GM04503 (cell line): ENCODE data around the gene KRTAP3-2.

Experiments
- DNase-seq: peaks from one replicate; pipeline ENCODE4 v3.0.0-alpha.2; 2012; ENCODE audit warnings: low read depth

KRTAP3-2 gene

DNA sequence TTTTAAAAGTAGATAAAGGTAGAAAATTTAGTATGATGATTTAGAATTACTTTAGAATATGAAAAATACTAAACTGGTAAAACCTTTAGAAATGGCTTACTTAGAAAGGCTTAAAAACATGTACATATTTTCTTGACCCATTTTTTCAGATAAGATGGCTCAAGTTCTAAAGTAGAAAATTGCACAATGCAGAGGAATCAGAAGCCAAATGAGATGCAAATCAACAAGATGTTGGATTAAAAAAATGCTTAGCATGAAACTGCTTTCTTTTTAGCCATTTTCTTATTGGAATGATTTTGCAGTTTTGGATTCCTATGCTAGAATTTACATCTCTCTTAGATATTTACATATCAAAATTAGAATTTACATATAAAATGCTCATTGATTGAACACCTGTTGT, 10.7 kb upstream of the KRTAP3-2 start:
- DNase-seq, result no peak

DNA sequence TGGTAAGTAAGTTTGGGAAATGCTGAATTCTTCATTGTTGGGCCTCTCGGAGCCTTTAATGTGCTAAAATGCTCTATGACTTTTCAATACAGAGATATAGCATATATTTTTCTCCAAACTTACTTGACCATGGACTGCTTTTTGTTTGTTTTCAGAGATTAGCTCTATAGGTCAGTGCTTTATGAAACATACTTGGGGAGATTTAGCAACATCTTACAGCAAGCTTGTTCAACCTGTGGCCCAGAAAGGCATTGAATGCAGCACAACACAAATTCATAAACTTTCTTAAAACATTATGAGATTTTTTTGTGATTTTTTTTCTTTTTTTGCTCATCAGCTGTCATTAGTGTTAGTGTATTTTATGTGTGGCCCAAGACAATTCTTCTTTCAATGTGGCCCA, 10.2 kb upstream of the KRTAP3-2 start:
- DNase-seq, result no peak

DNA sequence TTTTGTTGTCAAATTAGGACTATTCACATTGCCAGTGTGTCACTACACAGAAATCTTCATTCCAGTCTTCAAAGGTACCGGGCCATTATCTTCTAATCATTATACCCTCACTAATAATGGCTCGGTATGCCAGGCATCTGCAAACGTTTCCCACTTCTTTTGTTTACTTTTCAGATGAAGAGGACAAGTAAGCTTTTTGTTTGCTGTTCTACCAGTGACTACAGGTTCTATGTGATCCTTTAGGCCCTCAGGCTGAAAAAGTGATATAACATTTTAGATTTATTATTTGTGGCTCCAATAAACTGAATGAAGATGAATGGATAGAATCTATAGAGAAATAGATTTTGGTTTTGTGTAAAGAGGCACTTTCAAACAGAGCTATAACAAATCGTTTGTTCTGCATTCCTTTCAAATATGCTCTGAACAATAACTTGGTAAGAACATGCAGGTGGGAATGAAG, 9.6 kb upstream of the KRTAP3-2 start:
- no peak for DNase-seq

DNA sequence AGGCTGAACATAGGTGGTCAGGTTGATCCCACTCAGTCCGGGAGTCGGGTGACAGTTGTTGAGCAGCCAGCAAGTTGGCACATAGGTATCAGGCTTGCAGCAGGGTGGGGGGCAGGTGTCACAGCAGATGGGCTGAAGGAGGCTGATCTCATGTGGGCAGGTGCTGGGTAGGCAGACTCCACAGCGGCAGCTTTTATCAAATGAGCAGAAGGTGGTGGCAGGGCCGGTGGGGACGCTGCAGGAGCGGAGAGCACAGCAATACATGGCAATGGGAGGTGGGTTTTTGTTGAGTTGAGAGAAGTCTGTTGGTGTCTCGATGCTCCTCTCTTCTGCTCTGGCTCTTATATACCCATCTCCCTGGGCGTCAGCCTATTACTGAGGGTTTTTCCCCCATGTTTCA, 9.1 kb upstream of the KRTAP3-2 start, which contains the start of gene KRTAP3-1:
KRTAP3-1 (minus strand) TSS at position 318 of the 400 bp plus-strand sequence; CDS start at position 264, 54 bp downstream.
- DNase-seq, result no peak

DNA sequence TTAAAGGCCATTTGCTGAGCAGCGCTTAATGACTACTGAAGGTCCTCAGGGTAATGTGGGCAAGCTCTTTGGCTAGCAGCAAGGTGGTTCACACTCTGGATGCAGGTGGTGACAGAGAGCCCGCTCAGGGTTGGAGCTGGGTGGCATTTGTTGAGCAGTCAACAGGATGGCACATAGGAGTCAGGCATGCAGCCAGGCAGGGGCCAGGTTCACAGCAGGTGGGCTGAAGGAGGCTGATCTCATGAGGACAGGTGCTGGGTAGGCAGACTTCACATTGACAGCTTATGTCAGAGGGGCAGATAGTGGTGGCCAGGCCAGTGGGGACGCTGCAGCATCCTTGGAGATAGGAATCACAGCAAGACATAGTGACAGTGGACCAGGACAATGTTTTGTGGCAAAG, 4.7 kb upstream of the KRTAP3-2 start:
- DNase-seq, result no peak

DNA sequence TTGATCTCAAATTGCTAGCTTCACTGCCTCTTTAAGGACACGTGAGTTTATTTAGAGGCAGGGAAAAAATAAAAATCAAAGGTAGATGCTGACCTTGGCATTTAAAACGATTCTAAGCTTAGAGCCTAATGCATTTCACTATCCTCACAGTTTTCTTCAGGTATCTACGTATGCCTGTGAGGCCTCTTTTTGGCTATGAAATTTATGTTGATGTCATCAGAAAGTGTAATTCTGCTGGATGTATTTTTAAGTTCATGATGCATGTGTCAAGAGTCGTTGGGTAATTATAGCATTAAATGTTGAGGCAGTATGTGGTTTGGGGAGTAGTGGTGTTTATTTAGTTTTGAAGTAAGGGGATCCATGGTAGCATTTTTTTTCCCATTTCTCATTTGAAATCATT, 4.2 kb upstream of the KRTAP3-2 start:
- DNase-seq, result no peak

DNA sequence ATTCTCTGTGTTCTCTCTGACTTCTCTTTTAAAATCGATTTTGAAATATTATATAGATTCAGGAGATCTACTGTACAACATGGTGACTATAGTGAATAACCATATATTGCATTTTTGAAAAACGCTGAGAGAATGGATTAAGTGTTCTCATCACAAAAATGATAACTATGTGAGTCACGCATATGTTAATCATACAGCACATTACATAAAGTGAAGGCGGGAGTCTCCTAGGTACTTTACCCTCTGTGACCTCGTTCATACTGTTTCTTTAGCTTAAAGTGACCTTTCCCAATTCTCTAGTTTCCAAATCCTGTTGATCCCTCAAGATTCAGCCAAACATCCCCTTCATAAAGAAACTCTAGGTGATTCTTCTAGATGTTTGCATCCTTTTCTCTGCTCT, 3.1 kb upstream of the KRTAP3-2 start:
- DNase-seq, result no peak

DNA sequence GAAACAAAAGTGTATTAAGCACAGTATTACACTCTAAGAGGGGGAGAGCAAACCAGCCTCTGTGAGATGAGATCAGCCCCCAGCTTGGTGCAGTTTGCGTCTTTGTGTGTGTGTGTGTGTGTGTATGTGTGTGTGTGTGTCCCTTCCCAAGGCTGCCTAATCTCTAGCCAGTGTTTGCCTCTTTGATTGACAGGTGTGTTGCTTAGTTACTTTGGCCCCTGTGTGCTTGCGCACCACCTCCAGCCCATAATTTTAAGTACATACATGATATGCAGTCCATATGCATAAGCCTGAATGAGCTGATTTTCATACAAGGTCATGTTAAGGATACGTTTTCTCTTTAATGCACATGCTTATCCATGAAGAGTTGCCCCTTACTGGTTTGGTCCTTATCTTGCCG, 2.1 kb upstream of the KRTAP3-2 start:
- no peak for DNase-seq

DNA sequence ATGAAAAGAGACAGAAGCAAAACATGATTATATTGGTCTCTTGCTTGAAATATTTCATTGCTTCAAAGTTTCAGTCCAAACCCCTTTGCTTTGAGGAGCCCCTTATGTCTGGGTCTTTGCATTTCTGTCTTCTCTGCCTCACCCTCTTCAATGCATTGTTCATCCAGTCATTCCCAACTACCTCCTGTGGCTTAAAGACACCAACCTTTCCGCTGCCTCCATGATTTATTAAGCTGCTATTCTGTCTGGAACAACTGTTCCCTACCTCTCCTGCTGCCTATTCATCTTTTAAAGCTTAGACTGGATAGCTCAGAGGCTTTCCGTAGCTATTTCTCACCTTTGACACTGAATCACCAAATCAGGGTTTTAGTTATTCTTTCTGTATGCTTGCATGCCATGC, 2.3 kb downstream of the KRTAP3-2 start:
- no peak for DNase-seq

DNA sequence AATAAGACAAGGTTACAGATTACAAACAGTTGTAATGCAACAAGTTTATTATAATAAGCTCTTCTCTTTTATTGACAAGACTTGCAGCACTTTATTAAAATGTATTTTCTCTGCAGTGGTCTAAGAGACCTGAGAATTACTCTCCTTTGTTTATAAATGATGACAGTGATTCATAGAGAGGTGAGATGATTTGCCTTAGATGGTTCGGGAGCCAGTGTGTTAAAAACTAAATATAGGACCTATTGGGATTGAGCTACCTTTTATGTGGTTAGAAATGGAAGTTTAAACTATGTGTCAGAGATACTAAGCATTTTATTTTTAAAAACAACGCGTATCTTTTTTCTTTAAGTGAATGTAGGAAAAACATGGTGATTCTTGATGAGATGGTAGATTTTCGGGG, 2.9 kb downstream of the KRTAP3-2 start:
- DNase-seq, result no peak

DNA sequence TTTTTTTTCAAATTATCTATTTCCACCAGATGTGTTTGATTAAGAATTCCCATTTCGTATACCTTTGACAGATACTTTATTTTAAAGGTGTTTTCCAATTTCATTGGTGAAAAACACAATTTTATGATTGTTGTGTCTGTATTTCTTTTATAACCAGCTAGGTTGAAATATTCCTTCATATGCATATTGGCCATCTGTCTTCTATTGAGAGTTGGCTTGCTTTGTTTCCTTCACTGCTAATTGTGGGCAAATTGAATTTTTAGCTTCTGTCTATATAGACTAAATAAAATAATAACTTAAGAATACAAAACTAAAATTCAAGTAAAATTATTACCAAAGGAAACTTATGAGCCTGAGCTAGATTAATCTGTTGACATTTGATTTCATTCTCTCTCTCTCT, 4.6 kb downstream of the KRTAP3-2 start:
- DNase-seq, result no peak

DNA sequence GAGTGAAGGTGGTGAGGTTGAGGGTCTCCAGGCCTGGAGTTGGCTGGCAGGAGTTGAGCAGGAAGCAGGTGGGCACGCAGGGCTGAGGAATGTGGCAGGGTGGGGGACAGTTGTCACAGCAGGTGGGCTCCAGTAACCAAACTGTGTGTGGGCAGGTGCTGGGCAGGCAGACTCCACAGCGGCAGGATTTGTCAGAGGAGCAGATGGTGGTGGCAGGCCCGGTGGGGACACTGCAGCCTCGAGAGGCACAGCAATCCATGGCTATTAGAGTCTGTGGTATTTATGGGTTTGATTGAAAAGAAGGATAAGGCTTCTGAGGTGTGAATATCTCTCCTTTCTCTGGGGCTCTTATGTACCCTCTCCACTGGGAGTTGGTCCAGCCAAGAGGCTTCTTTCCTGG, 5.9 kb downstream of the KRTAP3-2 start, which contains the start of gene KRTAP3-3:
KRTAP3-3 (minus strand) TSS at position 326 of the 400 bp plus-strand sequence; CDS start at position 259, 67 bp downstream.
- no peak for DNase-seq

DNA sequence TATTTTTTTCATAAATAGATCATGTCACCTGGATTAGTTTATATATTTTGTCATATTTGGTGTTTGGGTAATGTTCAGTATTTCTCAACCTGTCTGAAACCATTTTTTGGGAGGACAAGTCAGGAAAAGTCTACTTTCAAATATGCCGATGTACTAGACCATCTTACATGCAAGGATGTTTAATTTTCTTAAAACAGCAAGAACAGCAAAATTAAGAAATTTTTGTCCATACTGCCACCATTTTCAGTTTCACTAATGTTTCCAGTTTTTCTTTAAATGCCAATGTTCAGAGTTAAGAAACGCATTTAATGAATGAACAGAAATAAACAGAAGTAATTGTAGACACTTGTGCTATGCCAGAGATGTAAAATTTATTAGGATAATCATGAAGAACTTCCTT, 6.6 kb downstream of the KRTAP3-2 start:
- DNase-seq, result no peak

DNA sequence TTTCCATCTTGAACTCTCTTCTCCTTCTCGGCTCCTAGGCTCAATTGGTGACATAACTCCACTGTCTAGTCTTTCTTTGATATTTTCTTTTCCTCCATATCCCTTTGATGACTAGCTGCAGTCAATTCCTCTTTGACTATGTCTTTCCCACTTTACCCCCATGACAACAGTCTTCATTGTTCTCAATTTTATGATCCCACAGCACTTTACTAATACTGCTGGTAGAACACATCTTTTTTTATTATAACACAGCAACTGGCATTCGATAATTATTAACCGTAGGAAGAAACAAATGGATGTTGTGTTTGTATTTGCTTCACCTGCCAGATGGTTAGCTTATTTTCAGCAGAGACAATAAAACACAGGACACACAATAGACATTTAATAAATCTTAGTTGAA, 7.0 kb downstream of the KRTAP3-2 start:
- no peak for DNase-seq

DNA sequence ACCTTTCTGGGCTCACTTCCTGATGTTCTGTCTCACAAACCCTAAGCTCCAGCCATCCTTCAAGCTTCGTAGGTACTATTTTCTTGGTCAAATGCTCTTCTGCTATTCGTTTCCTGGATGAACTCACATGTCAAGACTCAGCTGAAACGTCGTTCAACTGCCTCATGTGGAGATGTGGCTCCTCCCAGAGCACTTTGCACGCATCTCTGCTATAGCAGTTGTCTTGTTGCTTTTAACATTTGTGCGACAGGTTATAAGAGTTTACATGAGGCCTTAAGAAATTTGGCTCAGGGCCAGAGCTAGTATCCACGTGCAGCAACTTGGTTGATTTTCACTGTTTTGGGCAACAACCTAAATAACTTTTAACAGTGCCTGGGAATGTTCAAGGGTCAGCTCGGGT, 12.8 kb downstream of the KRTAP3-2 start:
- DNase-seq, result no peak

DNA sequence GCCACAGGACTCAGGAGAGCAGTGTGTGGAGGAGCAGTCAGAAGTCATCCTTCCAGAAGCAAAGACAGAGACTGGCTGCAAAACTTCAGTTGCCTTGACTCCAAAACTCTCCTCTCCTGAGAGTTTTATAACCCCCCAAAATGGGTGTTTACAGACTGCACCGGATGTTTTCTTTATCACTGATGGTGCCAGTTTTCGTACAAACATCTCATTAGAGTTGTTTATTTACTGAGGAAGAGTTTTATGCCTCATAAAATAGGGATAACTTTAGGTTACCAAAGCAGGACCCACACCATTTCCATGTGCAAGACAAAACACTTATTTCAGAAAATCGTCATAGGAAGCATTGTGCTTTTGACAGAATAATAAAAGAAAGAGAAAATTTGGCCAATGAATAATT, 15.5 kb downstream of the KRTAP3-2 start, which contains the start of gene KRT40:
KRT40 (minus strand) TSS at position 101 of the 400 bp plus-strand sequence; CDS start at position 48, 53 bp downstream.
- DNase-seq, result no peak

DNA sequence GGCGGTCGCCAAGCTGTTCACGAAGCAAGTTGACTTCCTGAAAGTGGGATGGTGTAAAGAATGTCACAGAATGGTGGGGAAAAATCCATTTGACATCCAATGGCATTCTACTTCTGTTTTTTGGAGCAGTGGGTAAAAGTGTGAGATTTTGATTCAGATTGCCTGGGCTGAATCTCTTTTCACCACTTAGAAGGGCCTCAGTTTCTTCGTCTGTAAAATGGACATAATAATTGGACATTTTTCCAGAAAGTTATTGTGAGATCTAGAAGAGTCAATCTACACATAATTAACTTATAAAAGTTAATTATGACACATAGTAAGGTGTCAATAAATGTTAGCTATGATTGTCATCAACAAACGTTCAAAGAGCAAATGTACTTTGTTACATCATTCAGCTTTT, 18.6 kb downstream of the KRTAP3-2 start:
- DNase-seq, result no peak

DNA sequence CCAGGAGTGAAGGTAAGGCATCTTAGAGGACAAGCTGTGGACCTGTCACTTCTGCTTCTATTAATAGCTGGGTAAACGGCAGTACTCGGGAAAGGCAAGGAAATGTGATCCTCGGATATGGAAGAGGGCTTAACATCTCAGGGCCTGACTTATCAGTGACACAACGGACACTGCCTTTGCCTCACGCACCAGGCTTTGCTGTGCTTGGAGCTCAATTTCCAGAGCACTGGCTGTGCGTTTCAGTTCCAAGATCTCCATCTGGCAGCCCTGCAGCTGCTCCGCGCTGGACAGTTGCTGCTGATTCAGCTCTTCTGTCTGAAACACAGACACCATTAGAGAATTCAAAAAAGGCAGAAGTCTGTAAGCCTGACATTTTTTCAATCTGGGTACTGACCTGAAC, 19.1 kb downstream of the KRTAP3-2 start:
- no peak for DNase-seq

DNA sequence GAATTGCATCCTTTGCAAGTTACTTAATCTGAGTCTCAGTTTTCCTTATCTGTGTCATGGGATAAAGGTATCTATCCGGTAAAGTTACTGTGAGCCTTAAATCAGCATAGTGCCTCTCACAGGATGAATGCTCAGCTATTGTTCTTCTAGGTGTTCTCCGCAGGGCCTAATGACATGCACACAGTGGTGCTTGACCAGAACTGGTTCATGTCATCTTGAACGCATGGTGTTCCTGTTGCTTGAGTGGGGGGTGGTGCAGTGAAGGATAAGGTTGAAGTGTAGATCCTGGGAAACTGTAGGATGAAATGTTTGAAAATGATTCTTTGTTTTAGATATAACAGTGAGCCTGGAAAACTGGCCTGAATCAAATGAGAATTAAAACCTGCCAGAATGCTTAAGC, 19.6 kb downstream of the KRTAP3-2 start:
- no peak for DNase-seq

DNA sequence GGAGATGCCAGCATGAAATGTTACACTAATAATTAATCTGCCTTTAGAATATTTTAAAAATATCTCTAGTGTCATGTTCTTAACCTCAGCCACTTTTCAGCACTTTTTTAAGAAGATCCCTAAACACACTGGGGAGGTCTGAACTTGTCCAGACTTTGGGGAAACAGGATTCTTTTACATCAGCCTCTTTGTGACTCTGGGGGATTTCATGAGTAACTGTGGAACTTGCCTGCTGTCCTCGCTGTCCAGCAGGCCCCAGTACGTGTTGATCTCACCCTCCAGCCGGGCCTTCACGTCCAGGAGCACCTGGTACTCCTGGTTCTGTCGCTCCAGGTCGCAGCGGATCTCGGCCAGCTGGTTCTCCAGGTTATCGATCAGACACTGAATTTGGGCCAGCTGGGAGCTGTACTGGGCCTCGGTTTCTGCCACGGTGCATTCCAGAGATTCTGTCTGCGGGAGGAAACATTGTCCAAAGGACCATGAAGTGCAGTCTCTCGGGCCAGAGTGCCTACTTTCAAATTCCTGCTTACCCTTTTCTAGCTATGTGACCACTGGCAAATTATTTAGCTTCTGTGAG, 21.0 kb downstream of the KRTAP3-2 start:
- DNase-seq, result no peak

DNA sequence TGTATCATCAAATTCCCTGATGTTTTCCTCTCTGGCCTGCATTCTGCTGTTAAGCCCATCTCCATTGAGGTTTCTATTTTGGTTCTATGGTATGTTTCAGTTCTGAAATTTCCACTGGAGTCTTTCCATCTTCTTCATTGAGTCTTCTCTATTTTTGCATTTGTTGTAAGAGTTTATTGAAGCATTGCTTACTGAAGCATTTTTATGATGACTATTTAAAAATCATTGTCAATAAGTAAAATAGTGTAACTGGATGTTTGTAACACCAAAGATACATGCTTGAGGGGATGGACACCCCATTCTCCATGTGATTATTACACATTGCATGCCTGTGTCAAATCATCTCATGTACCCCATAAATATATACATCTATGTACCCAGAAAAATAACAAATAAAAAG, 24.2 kb downstream of the KRTAP3-2 start:
- DNase-seq, result no peak

DNA sequence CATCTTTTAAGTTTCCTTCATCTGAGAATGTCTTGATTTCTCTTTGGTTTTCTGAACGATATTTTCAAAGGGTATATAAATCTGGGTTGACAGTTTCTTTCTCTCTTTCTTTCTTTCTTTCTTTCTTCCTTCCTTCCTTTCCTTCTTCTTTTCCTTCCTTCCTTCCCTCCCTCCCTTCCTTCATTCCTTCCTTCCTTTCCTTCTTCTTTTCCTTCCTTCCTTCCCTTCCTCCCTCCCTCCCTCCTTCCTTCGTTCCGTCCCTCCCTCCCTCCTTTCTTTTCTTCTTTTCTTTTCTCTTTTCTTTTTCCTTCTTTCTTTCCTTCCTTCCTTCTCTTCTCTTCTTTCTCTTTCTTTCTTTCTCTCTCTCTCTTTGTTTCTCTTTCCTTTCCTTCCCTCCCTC, 25.3 kb downstream of the KRTAP3-2 start:
- DNase-seq, result no peak

DNA sequence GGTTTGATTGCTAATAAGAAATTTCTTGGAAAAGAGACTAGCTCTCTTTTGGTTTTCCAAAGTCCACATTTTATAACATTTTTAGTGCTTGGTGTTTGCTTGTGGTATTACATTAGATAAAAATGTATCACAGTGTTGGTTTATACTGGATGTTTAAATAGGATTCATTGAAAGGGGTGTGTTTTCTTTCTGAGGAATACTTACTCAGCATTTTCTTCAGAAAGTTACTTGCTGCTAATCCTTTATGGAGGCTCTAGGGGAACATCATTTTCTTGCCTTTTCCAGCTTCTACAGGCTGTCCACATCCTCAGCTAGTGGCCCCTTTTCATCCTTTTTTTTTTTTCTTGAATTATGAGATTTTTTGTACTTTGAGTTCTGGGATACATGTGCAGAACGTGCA, 32.1 kb downstream of the KRTAP3-2 start:
- DNase-seq, result no peak

DNA sequence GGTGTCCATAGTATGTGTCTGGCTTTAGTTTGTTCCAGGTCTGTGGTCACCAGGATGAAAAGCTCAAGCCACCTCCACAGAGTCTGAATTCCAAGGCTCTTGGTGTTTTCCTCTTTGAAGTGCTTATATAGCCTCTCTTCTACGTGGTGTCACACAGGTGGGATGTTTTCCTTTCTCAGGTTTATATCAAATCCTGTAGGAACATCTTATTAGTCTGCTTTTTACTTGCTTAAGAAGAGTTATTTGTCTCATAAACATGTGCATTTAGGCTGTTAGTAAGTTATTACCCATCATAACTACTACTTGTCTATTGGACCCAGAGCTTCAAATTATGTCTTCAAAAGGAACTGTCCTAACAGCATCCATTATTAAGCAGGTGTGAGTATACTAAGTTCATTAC, 32.9 kb downstream of the KRTAP3-2 start, which contains the start of gene KRT39:
KRT39 (minus strand) TSS at position 101 of the 400 bp plus-strand sequence; CDS start at position 9, 92 bp downstream.
- DNase-seq, result no peak
